SK-N-SH treated with all-trans-retinoic acid at 6 μM for 48 hours (cell line): Measurements from ENCODE around the gene HASPIN.

ENCODE experiments used
- ATAC-seq: fragments of 200-7000 bp; cut with Tn5 transposase; 3 replicates; pipeline ENCODE4 v1.9.1; 2020; ENCODE audit warnings: mild to moderate bottlenecking, moderate library complexity
- ARNTL ChIP-seq: fragments of 450-650 bp; formaldehyde crosslinking; IDR thresholded peaks from 2 replicates; pipeline ENCODE4 v1.5.0; 2020; ENCODE audit warnings: low read depth, mild to moderate bottlenecking, moderate library complexity, borderline replicate concordance
- BACH2 ChIP-seq: fragments of 250-450 bp; sonication (Bioruptor Pico); IDR thresholded peaks from 2 replicates; pipeline ENCODE4 v1.9.0; 2021; ENCODE audit warnings: mild to moderate bottlenecking, borderline replicate concordance
- CSDC2 ChIP-seq: fragments of 250-450 bp; sonication (Bioruptor Pico); IDR thresholded peaks from 2 replicates; pipeline ENCODE4 v1.5.0; 2020; ENCODE audit warnings: mild to moderate bottlenecking, moderate library complexity
- ESRRG ChIP-seq: fragments of 250-450 bp; sonication (Bioruptor Pico); IDR thresholded peaks from 2 replicates; pipeline ENCODE4 v1.6.1; 2021; ENCODE audit warnings: mild to moderate bottlenecking
- GLIS3 ChIP-seq: fragments of 250-450 bp; sonication (Bioruptor Pico); IDR thresholded peaks from 2 replicates; pipeline ENCODE4 v1.5.0; 2020; ENCODE audit warnings: mild to moderate bottlenecking, moderate library complexity
- ISL1 ChIP-seq: fragments of 250-450 bp; sonication (Bioruptor Pico); IDR thresholded peaks from 2 replicates; pipeline ENCODE4 v2.1.2; 2022; ENCODE audit warnings: mild to moderate bottlenecking, moderate library complexity
- OSR1 ChIP-seq: fragments of 250-450 bp; sonication (Bioruptor Pico); IDR thresholded peaks from 2 replicates; pipeline ENCODE4 v1.8.0; 2022; ENCODE audit warnings: moderate library complexity, mild to moderate bottlenecking, inconsistent platforms
- PATZ1 ChIP-seq: fragments of 250-450 bp; sonication (Bioruptor Pico); IDR thresholded peaks from 2 replicates; pipeline ENCODE4 v1.8.0; 2020; ENCODE audit warnings: mild to moderate bottlenecking, moderate library complexity, borderline replicate concordance
- PPARA ChIP-seq: fragments of 250-450 bp; sonication (Bioruptor Pico); IDR thresholded peaks from 2 replicates; pipeline ENCODE4 v1.5.0; 2020; ENCODE audit warnings: mild to moderate bottlenecking, borderline replicate concordance
- RARB ChIP-seq: fragments of 250-450 bp; sonication (Bioruptor Pico); IDR thresholded peaks from 2 replicates; pipeline ENCODE4 v1.8.0; 2021; ENCODE audit warnings: mild to moderate bottlenecking, moderate library complexity
- SNAI2 ChIP-seq: fragments of 250-450 bp; sonication (Bioruptor Pico); IDR thresholded peaks from 2 replicates; pipeline ENCODE4 v1.5.0; 2020; ENCODE audit warnings: mild to moderate bottlenecking, moderate library complexity
- TOX ChIP-seq: fragments of 250-450 bp; sonication (Bioruptor Pico); IDR thresholded peaks from 2 replicates; pipeline ENCODE4 v1.8.0; 2021; ENCODE audit warnings: mild to moderate bottlenecking, moderate library complexity, borderline replicate concordance
- TSHZ2 ChIP-seq: fragments of 250-450 bp; sonication (Bioruptor Pico); IDR thresholded peaks from 2 replicates; pipeline ENCODE4 v1.5.0; 2020; ENCODE audit warnings: mild to moderate bottlenecking, moderate library complexity
- ZC3H10 ChIP-seq: fragments of 250-450 bp; sonication (Bioruptor Pico); IDR thresholded peaks from 2 replicates; pipeline ENCODE4 v1.5.1; 2021; ENCODE audit warnings: mild to moderate bottlenecking, moderate library complexity
- ZFP30 ChIP-seq: fragments of 450-650 bp; formaldehyde crosslinking; IDR thresholded peaks from 2 replicates; pipeline ENCODE4 v1.5.0; 2022; ENCODE audit warnings: mild to moderate bottlenecking, moderate library complexity
- ZNF565 ChIP-seq: fragments of 450-650 bp; formaldehyde crosslinking; conservative IDR thresholded peaks from 2 replicates; pipeline ENCODE4 v1.5.0; 2020; ENCODE audit warnings: low read depth, mild to moderate bottlenecking, moderate library complexity
- ZNF70 ChIP-seq: fragments of 450-650 bp; formaldehyde crosslinking; IDR thresholded peaks from 2 replicates; pipeline ENCODE4 v1.5.0; 2020; ENCODE audit warnings: mild to moderate bottlenecking, moderate library complexity
- ZNF8 ChIP-seq: fragments of 450-650 bp; formaldehyde crosslinking; IDR thresholded peaks from 2 replicates; pipeline ENCODE4 v1.5.0; 2020; ENCODE audit warnings: mild to moderate bottlenecking, moderate library complexity
- TF ChIP-seq, protein P1 (sequence below): fragments of 250-450 bp; sonication (Bioruptor Pico); IDR thresholded peaks from 2 replicates; pipeline ENCODE4 v1.5.1; 2021; ENCODE audit warnings: mild to moderate bottlenecking, moderate library complexity
- TF ChIP-seq, protein P2 (sequence below): fragments of 250-450 bp; sonication (Bioruptor Pico); IDR thresholded peaks from 2 replicates; pipeline ENCODE4 v1.8.0; 2021; ENCODE audit warnings: low read depth, mild to moderate bottlenecking, moderate library complexity, borderline replicate concordance
- TF ChIP-seq, protein P3 (sequence below): fragments of 250-450 bp; sonication (Bioruptor Pico); IDR thresholded peaks from 2 replicates; pipeline ENCODE4 v1.5.1; 2020; ENCODE audit warnings: low read depth, mild to moderate bottlenecking, moderate library complexity

HASPIN gene

DNA sequence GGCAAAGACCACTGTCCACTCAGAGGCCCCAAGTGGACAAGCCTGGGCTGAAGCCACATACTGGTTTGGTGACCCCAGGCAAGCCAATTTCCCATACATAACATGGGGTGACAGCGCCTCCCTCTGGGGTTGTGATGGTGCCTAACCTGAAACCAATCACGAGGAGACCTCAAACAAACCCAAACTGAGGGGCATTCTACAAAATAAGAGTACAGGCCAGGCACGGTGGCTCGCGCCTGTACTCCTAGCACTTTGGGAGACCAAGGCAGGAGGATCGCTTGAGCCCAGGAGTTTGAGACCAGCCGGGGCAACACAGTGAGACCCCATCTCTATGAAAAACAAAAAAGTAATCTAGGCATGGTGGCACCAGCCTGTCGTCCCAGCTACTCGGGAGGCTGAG, 31.4 kb upstream of the HASPIN start:
- ATAC-seq: no peak
- TF ChIP-seq ZC3H10 (CRISPR knock-in tag) (no peak), ZFP30 (CRISPR knock-in tag) (no peak), CSDC2 (CRISPR knock-in tag) (no peak), PPARA (CRISPR knock-in tag) (no peak), TOX (CRISPR knock-in tag) (no peak), ISL1 (no peak), ESRRG (no peak), ZNF70 (CRISPR knock-in tag) (no peak), BACH2 (CRISPR knock-in tag) (no peak), GLIS3 (no peak), OSR1 (CRISPR knock-in tag) (no peak), RARB (CRISPR knock-in tag) (no peak), PATZ1 (CRISPR knock-in tag) (no peak), SNAI2 (CRISPR knock-in tag) (no peak), ZNF8 (CRISPR knock-in tag) (no peak), TSHZ2 (CRISPR knock-in tag) (no peak), ARNTL (CRISPR knock-in tag) (no peak)
- TF ChIP-seq, protein P1, sequence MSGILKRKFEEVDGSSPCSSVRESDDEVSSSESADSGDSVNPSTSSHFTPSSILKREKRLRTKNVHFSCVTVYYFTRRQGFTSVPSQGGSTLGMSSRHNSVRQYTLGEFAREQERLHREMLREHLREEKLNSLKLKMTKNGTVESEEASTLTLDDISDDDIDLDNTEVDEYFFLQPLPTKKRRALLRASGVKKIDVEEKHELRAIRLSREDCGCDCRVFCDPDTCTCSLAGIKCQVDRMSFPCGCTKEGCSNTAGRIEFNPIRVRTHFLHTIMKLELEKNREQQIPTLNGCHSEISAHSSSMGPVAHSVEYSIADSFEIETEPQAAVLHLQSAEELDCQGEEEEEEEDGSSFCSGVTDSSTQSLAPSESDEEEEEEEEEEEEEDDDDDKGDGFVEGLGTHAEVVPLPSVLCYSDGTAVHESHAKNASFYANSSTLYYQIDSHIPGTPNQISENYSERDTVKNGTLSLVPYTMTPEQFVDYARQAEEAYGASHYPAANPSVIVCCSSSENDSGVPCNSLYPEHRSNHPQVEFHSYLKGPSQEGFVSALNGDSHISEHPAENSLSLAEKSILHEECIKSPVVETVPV (CRISPR knock-in tag): no peak
- TF ChIP-seq, protein P2, sequence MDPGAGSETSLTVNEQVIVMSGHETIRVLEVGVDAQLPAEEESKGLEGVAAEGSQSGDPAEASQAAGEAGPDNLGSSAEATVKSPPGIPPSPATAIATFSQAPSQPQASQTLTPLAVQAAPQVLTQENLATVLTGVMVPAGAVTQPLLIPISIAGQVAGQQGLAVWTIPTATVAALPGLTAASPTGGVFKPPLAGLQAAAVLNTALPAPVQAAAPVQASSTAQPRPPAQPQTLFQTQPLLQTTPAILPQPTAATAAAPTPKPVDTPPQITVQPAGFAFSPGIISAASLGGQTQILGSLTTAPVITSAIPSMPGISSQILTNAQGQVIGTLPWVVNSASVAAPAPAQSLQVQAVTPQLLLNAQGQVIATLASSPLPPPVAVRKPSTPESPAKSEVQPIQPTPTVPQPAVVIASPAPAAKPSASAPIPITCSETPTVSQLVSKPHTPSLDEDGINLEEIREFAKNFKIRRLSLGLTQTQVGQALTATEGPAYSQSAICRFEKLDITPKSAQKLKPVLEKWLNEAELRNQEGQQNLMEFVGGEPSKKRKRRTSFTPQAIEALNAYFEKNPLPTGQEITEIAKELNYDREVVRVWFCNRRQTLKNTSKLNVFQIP (CRISPR knock-in tag): no peak
- TF ChIP-seq, protein P3, sequence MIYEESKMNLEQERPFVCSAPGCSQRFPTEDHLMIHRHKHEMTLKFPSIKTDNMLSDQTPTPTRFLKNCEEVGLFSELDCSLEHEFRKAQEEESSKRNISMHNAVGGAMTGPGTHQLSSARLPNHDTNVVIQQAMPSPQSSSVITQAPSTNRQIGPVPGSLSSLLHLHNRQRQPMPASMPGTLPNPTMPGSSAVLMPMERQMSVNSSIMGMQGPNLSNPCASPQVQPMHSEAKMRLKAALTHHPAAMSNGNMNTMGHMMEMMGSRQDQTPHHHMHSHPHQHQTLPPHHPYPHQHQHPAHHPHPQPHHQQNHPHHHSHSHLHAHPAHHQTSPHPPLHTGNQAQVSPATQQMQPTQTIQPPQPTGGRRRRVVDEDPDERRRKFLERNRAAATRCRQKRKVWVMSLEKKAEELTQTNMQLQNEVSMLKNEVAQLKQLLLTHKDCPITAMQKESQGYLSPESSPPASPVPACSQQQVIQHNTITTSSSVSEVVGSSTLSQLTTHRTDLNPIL (CRISPR knock-in tag): no peak

GRCh38 chr17:3693141-3693540, 30.6 kb upstream of the HASPIN start:
- no peak for ATAC-seq
- TF ChIP-seq, protein P3 (CRISPR knock-in tag): no peak
- TF ChIP-seq ZNF70 (CRISPR knock-in tag) (no peak), ESRRG (no peak), ZNF565 (no peak), TSHZ2 (CRISPR knock-in tag) (no peak), ARNTL (CRISPR knock-in tag) (no peak), PPARA (CRISPR knock-in tag) (no peak)
- TF ChIP-seq, protein P2 (CRISPR knock-in tag): no peak
